NCI-H510A (cell line): ENCODE results near the gene BRAF.
A peak's percentile ranks its signal among the peaks of the same experiment; 100 is the strongest.
"Not testable (repeated sequence)": the region's sequence is repeated elsewhere in the genome, so short reads cannot be mapped to it uniquely, and the experiment has no call there.

ENCODE experiments used
- DNase-seq: peaks from one replicate; lab custom pipeline; 2025; lab: John Stamatoyannopoulos, UW

BRAF gene

GRCh38 chr7:140924821-140925421, at the start of gene BRAF:
TSS of gene BRAF (minus strand) at chr7:140924929. CDS start at chr7:140924703, 226 bp downstream.
- peak; percentile 77 for DNase-seq

- no peak for DNase-seq
Observed at GRCh38 chr7:140972876-140973829, 48.4 kb upstream of the BRAF start.

- DNase-seq = no peak
Observed at GRCh38 chr7:140972344-140972743, 47.6 kb upstream of the BRAF start.

- no peak for DNase-seq
Observed at GRCh38 chr7:140967438-140967837, 42.7 kb upstream of the BRAF start.

GRCh38 chr7:140966561-140967233, 42.0 kb upstream of the BRAF start:
- DNase-seq = no peak

GRCh38 chr7:140961117-140961516, 36.4 kb upstream of the BRAF start:
- no peak for DNase-seq

GRCh38 chr7:140956997-140957396, 32.3 kb upstream of the BRAF start:
- not testable (repeated sequence) for DNase-seq

GRCh38 chr7:140945940-140946339, 21.2 kb upstream of the BRAF start:
- no peak for DNase-seq

GRCh38 chr7:140942242-140942641, 17.5 kb upstream of the BRAF start:
- DNase-seq = not testable (repeated sequence)

- no peak for DNase-seq
Observed at GRCh38 chr7:140940898-140941297, 16.2 kb upstream of the BRAF start.

- DNase-seq = no peak
Observed at GRCh38 chr7:140937702-140938264, 13.1 kb upstream of the BRAF start.

- DNase-seq = no peak
Observed at GRCh38 chr7:140928491-140929309, 4.0 kb upstream of the BRAF start.

GRCh38 chr7:140927945-140928344, 3.2 kb upstream of the BRAF start:
- DNase-seq = not testable (repeated sequence)

GRCh38 chr7:140927351-140927750, 2.6 kb upstream of the BRAF start:
- DNase-seq = no peak

- no peak for DNase-seq
Observed at GRCh38 chr7:140926021-140926817, 1.5 kb upstream of the BRAF start.

GRCh38 chr7:140924019-140924820, 509 bp downstream of the BRAF start:
- DNase-seq = peak; percentile 77

- DNase-seq = no peak
Observed at GRCh38 chr7:140923358-140924006, 1.2 kb downstream of the BRAF start.

- DNase-seq = no peak
Observed at GRCh38 chr7:140922741-140923345, 1.9 kb downstream of the BRAF start.

GRCh38 chr7:140920745-140921144, 4.0 kb downstream of the BRAF start:
- DNase-seq = no peak
